Forelimb muscle (tissue), 1 donor: ENCODE measurements around the gene ELN. TPM values are rescaled to one million over a fixed set of nuclear protein-coding genes. Genes with fewer than 3 reads are reported as not detected.
"Not testable (repeated sequence)": the region's sequence is repeated elsewhere in the genome, so short reads cannot be mapped to it uniquely, and the experiment has no call there.

Experiments
- DNase-seq: peaks from one replicate; pipeline ENCODE4 v3.0.0-alpha.2; 2013; ENCODE audit warnings: low read depth
- polyA plus RNA-seq: library from polyadenylated mRNA; unstranded; fragments of 120-200 nt; gene quantifications from one replicate; pipeline ENCODE4 v1.2.1, GENCODE V29; 2013; ENCODE audit not compliant: insufficient read length

Gene ELN
- polyA plus RNA-seq, 1 donor = 91.6 TPM

- DNase-seq = no peak
Observed at GRCh38 chr7:74040791-74041520, 13.0 kb downstream of the ELN start.

- no peak for DNase-seq
Observed at GRCh38 chr7:74042746-74043522, 15.0 kb downstream of the ELN start.

- peak; percentile 34 for DNase-seq
Observed at GRCh38 chr7:74043523-74043951, 15.6 kb downstream of the ELN start.

GRCh38 chr7:74044366-74045350 is 16.7 kb downstream of the ELN start:
- no peak for DNase-seq

- not testable (repeated sequence) for DNase-seq
Observed at GRCh38 chr7:74046581-74046980, 18.6 kb downstream of the ELN start.

- no peak for DNase-seq
Observed at GRCh38 chr7:74047804-74048380, 19.9 kb downstream of the ELN start.

- DNase-seq = no peak
Observed at GRCh38 chr7:74048999-74049599, 21.1 kb downstream of the ELN start.

- DNase-seq = no peak
Observed at GRCh38 chr7:74049997-74050798, 22.2 kb downstream of the ELN start.

- DNase-seq = no peak
Observed at GRCh38 chr7:74051193-74051592, 23.2 kb downstream of the ELN start.

- no peak for DNase-seq
Observed at GRCh38 chr7:74051629-74052410, 23.8 kb downstream of the ELN start.

- DNase-seq = no peak
Observed at GRCh38 chr7:74052628-74053027, 24.7 kb downstream of the ELN start.

- no peak for DNase-seq
Observed at GRCh38 chr7:74053589-74054186, 25.7 kb downstream of the ELN start.

- no peak for DNase-seq
Observed at GRCh38 chr7:74056096-74056915, 28.3 kb downstream of the ELN start.

GRCh38 chr7:74057216-74057925 is 29.4 kb downstream of the ELN start:
- DNase-seq = no peak

- DNase-seq = no peak
Observed at GRCh38 chr7:74057987-74058386, 30.0 kb downstream of the ELN start.

GRCh38 chr7:74058486-74058885 is 30.5 kb downstream of the ELN start:
- DNase-seq = no peak

- DNase-seq = no peak
Observed at GRCh38 chr7:74059037-74059436, 31.1 kb downstream of the ELN start.
